Measurements from ENCODE around the gene TBC1D21. TPM values are rescaled to one million over a fixed set of nuclear protein-coding genes. Genes with fewer than 3 reads are reported as not detected.

TBC1D21 gene
- total RNA-seq, 4 donors from 2014 or later, result not detected

DNA sequence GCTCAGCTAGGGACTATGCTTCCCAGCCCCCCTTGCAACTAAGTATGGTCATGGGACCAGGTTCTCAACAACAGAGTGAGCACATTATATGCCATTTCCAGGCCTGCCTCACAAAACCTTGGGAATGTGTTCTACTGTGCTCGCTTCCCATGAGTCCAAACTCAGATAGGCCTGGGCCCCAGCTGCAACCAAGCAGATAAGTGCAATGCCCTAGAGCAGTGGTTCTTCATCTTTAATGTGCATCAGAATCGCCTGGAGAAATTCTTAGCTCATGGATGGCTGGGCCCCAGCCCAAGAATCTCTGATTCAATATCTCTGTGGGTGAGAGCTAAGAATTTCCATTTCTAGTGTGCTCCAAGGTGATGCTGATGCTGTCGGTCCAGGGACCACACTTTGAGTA is 27.5 kb upstream of the TBC1D21 start:
- TF ChIP-seq POLR2A (IDR thresholded peaks at IDR 0.05), result no peak
- TF ChIP-seq, protein P1, sequence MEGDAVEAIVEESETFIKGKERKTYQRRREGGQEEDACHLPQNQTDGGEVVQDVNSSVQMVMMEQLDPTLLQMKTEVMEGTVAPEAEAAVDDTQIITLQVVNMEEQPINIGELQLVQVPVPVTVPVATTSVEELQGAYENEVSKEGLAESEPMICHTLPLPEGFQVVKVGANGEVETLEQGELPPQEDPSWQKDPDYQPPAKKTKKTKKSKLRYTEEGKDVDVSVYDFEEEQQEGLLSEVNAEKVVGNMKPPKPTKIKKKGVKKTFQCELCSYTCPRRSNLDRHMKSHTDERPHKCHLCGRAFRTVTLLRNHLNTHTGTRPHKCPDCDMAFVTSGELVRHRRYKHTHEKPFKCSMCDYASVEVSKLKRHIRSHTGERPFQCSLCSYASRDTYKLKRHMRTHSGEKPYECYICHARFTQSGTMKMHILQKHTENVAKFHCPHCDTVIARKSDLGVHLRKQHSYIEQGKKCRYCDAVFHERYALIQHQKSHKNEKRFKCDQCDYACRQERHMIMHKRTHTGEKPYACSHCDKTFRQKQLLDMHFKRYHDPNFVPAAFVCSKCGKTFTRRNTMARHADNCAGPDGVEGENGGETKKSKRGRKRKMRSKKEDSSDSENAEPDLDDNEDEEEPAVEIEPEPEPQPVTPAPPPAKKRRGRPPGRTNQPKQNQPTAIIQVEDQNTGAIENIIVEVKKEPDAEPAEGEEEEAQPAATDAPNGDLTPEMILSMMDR (IDR thresholded peaks at IDR 0.05 in 4 of 5, conservative IDR thresholded peaks at IDR 0.05 in 1 of 5), result no peak
- ATAC-seq (no peak), DNase-seq (no peak)

DNA sequence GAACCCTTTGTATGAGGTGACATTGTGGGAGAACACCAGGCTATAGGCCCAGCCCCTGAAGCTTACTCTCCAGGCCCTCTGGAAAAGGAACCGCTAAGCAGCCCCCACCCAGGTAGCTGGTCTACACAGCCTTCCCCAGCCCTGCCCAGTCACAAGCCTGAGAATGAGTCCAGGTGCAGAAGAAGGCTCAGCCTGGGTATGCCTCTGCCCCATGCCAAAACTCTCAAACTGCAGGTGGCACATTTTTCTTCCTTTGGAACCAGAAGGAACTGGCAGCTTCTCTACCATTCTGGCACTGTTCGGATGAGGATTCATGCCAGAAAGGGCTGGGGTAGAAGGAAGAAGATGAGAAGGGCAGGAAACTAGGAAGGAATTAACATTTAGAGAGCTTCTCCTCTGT is 23.7 kb upstream of the TBC1D21 start:
- in situ Hi-C loops (cut with MboI; ENCODE audit: low sequenced_read_pairs in 4 of 4), result no loop called here
- DNase-seq, result no peak
- no peaks in the 10 kb centered on the region for H3K36me3 ChIP-seq

More for the DNA sequence above, 27.5 kb upstream of the TBC1D21 start:
- no peaks in the 10 kb centered on the region for H3K9me3 ChIP-seq
- H3K4me1 ChIP-seq, result no peaks in the 10 kb centered on the region
- in situ Hi-C loops (cut with MboI; ENCODE audit: low sequenced_read_pairs in 4 of 4), result no loop called here
- H3K27me3 ChIP-seq, result peaks cover 0 to 4% (median 0%) of the 10 kb centered on the region in 3 donors
- intact Hi-C loops (cut with DNase I; ENCODE audit: low total_unique reads), result no loop called here
- no peaks in the 10 kb centered on the region for H3K36me3 ChIP-seq
- H3K4me3 ChIP-seq, result no peak overlapping the region
- H3K27ac ChIP-seq, result no peak overlapping the region

DNA sequence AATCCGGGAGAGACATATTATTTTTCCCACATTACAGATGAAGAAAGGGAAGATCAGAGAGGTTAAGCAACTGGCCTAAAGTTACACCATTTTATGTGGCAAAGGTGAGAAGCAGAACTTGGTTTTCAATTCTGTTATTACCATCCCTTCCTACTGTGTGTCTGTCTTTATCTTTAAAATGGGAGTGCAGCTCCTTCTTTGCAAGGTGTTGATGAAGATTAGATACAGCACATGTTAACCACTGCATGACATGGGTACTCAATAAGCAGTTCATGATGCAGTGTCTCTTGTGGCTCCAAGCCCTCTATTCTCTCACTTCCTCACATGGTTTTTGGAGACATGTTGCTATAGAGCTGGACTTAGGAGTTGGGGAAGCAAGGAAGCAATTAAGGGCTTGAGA is 23.1 kb upstream of the TBC1D21 start:
- no peak for DNase-seq
- H3K9me3 ChIP-seq, result no peaks in the 10 kb centered on the region
- no peaks in the 10 kb centered on the region for H3K4me1 ChIP-seq
- H3K4me3 ChIP-seq, result no peak overlapping the region
- no peaks in the 10 kb centered on the region for H3K36me3 ChIP-seq
- intact Hi-C loops (cut with DNase I; ENCODE audit: low total_unique reads) (no loop called here), in situ Hi-C loops (cut with MboI; ENCODE audit: low sequenced_read_pairs in 4 of 4) (no loop called here)
- H3K27ac ChIP-seq, result no peak overlapping the region
- TF ChIP-seq, protein P1 (IDR thresholded peaks at IDR 0.05 in 4 of 5, conservative IDR thresholded peaks at IDR 0.05 in 1 of 5), result no peak
- TF ChIP-seq POLR2A (IDR thresholded peaks at IDR 0.05), result no peak
- H3K27me3 ChIP-seq, result peaks cover 0 to 5% (median 0%) of the 10 kb centered on the region in 3 donors
- ATAC-seq, result no peak

More for the DNA sequence above, 23.7 kb upstream of the TBC1D21 start:
- intact Hi-C loops (cut with DNase I; ENCODE audit: low total_unique reads), result no loop called here
- H3K9me3 ChIP-seq, result no peaks in the 10 kb centered on the region
- no peak for TF ChIP-seq POLR2A (IDR thresholded peaks at IDR 0.05)
- TF ChIP-seq, protein P1 (IDR thresholded peaks at IDR 0.05 in 4 of 5, conservative IDR thresholded peaks at IDR 0.05 in 1 of 5), result no peak
- no peak overlapping the region for H3K4me3 ChIP-seq
- no peak for ATAC-seq
- no peaks in the 10 kb centered on the region for H3K4me1 ChIP-seq
- H3K27me3 ChIP-seq, result peaks cover 0 to 5% (median 0%) of the 10 kb centered on the region in 3 donors
- no peak overlapping the region for H3K27ac ChIP-seq

DNA sequence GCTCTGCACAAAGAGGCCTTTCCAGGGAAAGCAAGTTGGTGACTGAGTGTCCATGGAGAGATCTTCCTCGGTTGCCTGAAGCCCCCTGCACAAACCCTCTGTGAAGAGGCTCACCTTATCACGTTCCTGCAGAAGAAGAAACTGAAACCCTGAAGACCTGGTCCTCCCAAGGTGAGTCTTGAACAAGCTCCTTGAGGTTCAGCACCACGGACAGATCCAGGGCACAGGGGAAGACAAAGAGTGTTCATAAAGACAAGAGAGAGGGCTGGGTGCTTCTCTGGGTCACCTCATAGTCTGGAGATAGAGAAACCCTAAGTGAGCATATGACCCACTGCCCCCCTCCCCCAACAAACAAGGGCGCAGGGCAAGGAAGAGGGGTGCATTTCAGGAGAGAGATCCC is 21.7 kb upstream of the TBC1D21 start:
- ATAC-seq, result no peak
- Histone ChIP-seq H3K4me1 (no peaks in the 10 kb centered on the region), H3K27ac (no peak overlapping the region), H3K36me3 (no peaks in the 10 kb centered on the region), H3K4me3 (no peak overlapping the region), H3K9me3 (no peaks in the 10 kb centered on the region), H3K27me3 (peaks cover 0 to 5% (median 0%) of the 10 kb centered on the region in 3 donors)
- no peak for DNase-seq
- TF ChIP-seq POLR2A (IDR thresholded peaks at IDR 0.05), result no peak
- TF ChIP-seq, protein P1 (IDR thresholded peaks at IDR 0.05 in 4 of 5, conservative IDR thresholded peaks at IDR 0.05 in 1 of 5), result no peak
- intact Hi-C loops (cut with DNase I; ENCODE audit: low total_unique reads), result no loop called here
- in situ Hi-C loops (cut with MboI; ENCODE audit: low sequenced_read_pairs in 4 of 4), result no loop called here

DNA sequence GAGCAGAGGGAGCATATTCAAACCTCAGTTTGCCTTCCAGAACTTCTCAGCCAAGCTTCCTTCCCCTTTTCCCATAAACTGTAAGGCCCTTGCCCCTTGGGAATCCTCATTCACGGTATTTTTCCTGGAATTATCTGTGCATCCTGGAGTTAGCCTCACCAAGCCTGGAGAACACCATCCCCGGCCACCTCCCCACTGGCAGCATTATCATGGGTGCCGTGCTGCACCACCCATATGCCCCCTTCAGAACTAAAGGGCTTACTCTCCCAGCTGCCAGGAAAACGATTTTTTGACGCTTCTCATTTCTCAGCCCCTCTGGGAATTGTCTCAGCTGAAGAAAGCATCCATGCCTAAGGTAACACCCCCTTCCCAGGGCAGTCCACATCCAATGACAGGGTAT is 20.9 kb upstream of the TBC1D21 start:
- Histone ChIP-seq H3K36me3 (no peaks in the 10 kb centered on the region), H3K9me3 (no peaks in the 10 kb centered on the region), H3K4me3 (no peak overlapping the region), H3K4me1 (no peaks in the 10 kb centered on the region), H3K27me3 (peaks cover 0 to 5% (median 0%) of the 10 kb centered on the region in 3 donors), H3K27ac (no peak overlapping the region)
- intact Hi-C loops (cut with DNase I; ENCODE audit: low total_unique reads), result no loop called here
- no peak for ATAC-seq
- in situ Hi-C loops (cut with MboI; ENCODE audit: low sequenced_read_pairs in 4 of 4), result no loop called here
- TF ChIP-seq POLR2A (IDR thresholded peaks at IDR 0.05), result no peak
- TF ChIP-seq, protein P1 (IDR thresholded peaks at IDR 0.05 in 4 of 5, conservative IDR thresholded peaks at IDR 0.05 in 1 of 5), result no peak
- DNase-seq, result no peak

Data from gastrocnemius medialis (tissue), 4 donors.